Measurements from ENCODE around the gene TMED6. TPM values are rescaled to one million over a fixed set of nuclear protein-coding genes. Genes with fewer than 3 reads are reported as not detected.

Gene TMED6
- total RNA-seq, 1 donor, result not detected

DNA sequence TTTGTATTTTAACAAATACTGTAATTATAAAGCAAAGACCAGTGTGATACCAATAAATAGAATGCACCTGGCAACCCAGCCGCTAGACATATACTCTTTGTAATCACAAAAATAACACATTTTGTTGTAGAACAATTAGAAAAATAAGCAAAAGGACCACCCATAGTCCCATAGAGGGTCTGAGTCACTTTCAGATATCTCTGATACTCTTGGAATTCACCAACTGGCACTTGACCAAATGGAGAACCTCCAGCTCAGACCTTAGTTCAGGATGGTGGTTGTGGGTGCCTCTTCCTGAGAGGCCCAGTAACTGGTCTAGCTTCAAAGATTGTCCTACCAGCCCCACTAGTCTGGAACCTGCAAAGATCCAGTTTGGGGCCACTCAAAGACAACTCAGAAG is 35.0 kb upstream of the TMED6 start:
- H3K4me3 ChIP-seq (ENCODE audit: low read depth, low read length), result no peak overlapping the region
- DNase-seq (ENCODE audit: low read depth), result no peak
- TF ChIP-seq, protein P1, sequence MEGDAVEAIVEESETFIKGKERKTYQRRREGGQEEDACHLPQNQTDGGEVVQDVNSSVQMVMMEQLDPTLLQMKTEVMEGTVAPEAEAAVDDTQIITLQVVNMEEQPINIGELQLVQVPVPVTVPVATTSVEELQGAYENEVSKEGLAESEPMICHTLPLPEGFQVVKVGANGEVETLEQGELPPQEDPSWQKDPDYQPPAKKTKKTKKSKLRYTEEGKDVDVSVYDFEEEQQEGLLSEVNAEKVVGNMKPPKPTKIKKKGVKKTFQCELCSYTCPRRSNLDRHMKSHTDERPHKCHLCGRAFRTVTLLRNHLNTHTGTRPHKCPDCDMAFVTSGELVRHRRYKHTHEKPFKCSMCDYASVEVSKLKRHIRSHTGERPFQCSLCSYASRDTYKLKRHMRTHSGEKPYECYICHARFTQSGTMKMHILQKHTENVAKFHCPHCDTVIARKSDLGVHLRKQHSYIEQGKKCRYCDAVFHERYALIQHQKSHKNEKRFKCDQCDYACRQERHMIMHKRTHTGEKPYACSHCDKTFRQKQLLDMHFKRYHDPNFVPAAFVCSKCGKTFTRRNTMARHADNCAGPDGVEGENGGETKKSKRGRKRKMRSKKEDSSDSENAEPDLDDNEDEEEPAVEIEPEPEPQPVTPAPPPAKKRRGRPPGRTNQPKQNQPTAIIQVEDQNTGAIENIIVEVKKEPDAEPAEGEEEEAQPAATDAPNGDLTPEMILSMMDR (IDR thresholded peaks at IDR 0.05; ENCODE audit: insufficient read depth, low read depth, low read length), result no peak

DNA sequence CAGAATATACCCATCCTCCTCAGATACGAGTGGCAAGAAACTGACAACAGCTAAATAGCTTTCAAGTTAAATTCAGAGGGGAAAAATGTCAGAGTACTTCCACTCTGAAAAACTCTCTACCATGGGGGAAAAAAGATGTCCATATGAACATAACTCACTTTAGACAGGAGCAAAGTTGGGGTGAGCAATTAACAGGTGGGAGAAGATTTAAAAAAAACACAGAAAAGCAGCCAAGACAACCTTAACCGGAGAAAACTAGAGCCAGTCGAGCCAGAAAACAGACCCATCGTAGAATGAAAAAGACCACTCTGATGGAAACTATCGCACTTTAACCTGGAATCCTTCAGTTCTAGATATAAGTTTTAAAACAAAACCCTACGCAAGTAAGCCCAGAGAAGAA is 33.4 kb upstream of the TMED6 start:
- no peak for DNase-seq (ENCODE audit: low read depth)
- H3K4me3 ChIP-seq (ENCODE audit: low read depth, low read length), result peak overlapping the region; percentile 90
- TF ChIP-seq, protein P1 (IDR thresholded peaks at IDR 0.05; ENCODE audit: insufficient read depth, low read depth, low read length), result no peak

DNA sequence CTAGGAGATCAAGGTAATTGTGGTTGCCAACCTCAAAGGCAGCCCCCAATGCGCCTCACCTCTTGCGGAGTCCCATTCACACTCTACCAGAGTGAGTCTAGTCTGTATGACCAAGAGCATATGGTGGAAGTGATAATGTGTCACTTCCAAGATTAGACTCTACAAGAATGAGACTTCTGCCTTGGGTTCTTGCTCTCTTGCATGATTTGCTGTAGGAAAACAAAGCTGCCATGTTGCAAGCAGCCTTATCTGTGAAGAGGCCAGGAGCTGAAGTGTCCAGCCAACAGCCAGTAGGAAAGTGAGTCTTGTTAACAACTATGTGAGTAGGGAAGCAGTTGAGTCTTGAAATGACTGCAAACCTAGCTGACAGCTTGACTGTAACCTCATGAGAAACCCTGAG is 30.8 kb upstream of the TMED6 start:
- no peak for DNase-seq (ENCODE audit: low read depth)
- TF ChIP-seq, protein P1 (IDR thresholded peaks at IDR 0.05; ENCODE audit: insufficient read depth, low read depth, low read length), result no peak

DNA sequence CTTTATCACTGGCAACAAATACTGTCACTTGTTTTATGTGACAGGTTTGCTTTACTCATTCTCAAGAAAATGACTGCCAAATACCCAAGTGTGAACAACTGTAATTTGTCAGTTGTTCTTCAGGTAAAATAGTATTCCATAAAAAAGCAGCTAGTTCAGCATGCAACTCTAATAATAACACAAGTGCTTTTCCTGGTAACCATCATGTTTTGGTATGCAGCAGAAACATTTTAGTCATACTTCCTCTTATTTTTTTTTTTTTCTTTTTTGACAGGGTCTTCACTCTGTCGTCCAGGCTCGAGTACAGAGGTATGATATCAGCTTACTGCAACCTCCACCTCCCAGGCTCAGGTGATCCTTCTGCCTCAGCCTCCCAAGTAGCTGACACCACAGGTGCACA is 29.6 kb upstream of the TMED6 start:
- DNase-seq (ENCODE audit: low read depth), result no peak
- TF ChIP-seq, protein P1 (IDR thresholded peaks at IDR 0.05; ENCODE audit: insufficient read depth, low read depth, low read length), result no peak
- no peak overlapping the region for H3K4me3 ChIP-seq (ENCODE audit: low read depth, low read length)

More for the DNA sequence above, 30.8 kb upstream of the TMED6 start:
- no peak overlapping the region for H3K4me3 ChIP-seq (ENCODE audit: low read depth, low read length)

DNA sequence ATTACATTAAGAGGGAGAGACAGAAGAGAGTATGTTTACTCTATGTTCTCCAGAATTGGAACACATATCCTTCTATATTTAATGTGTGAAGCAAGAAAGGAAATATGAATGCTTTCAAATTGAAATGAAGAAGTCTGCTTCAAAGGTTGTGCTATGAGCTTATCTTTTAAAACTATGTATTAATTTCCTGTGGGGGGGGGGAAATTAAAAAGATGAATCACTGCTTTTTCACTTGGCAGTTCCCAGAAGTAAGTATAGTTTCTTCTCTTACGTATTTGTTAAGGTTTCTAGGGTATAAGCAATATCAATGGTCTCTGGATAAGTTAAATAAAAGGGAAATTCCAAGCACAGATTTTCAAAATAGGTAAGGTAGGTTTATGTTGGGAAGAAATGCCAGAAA is 27.2 kb upstream of the TMED6 start:
- DNase-seq (ENCODE audit: low read depth), result no peak
- TF ChIP-seq, protein P1 (IDR thresholded peaks at IDR 0.05; ENCODE audit: insufficient read depth, low read depth, low read length), result no peak
- H3K4me3 ChIP-seq (ENCODE audit: low read depth, low read length), result no peak overlapping the region

DNA sequence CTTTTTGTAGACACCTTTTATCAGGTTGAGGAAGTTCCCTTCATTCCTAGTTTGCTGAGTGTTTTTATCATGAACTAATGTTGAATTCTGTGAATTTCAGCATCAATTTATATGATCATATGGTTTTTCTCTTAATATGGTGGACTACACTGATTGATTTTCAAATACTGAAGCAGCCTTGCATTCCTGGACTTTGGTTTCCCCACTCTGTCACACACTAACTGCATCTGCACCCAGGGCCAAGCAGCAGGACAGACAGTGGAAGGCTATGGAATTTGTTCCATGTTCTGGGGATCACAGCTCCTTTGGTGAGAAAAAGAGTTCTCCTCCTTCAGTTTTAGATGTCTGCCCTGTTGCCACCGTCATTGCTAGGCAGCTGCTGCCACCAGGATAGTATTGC is 26.4 kb upstream of the TMED6 start:
- TF ChIP-seq, protein P1 (IDR thresholded peaks at IDR 0.05; ENCODE audit: insufficient read depth, low read depth, low read length), result no peak
- no peak overlapping the region for H3K4me3 ChIP-seq (ENCODE audit: low read depth, low read length)
- no peak for DNase-seq (ENCODE audit: low read depth)

DNA sequence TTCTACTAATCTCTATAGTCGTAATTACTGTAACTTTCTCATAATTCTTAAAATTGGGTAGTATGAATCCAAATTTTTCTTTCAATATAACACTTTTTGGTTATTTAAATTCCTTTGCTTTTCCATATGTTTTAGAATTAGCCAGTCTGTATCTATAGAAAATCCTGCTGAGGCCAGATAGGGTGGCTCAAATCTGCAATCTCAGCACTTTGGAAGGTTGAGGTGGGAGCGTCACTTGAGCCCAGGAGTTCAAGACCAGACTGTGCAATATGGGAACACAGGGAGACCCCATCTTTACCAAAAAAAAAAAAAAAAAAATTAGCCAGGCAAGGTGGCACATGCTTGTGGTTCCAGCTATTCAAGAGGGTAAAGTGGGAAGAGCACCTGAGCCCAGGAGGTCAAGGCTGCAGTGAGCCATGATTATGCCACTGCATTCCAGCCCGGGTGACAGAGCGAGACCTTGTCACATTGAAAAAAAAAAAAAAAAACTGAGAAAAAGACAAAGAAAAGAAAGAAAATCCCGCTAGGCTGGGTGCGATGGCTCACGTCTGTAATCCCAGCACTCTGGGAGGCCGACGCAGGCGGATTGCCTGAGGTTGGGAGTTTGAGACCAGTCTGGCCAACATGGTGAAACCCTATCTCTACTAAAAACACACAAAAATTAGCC is 24.9 kb upstream of the TMED6 start:
- no peak overlapping the region for H3K4me3 ChIP-seq (ENCODE audit: low read depth, low read length)
- DNase-seq (ENCODE audit: low read depth), result no peak
- TF ChIP-seq, protein P1 (IDR thresholded peaks at IDR 0.05; ENCODE audit: insufficient read depth, low read depth, low read length), result no peak
